Parathyroid adenoma (tissue), 2 donors: ENCODE data around the gene HOXA4.

Source experiments
- H2AFZ ChIP-seq: fragments of 300-600 bp; sonication (generic); one replicate; pipeline ENCODE4 v1.7.0; 2017; ENCODE audit warnings: antibody characterized with exemption, mild to moderate bottlenecking
- H3K27ac ChIP-seq: fragments of 300-600 bp; sonication (generic); one replicate; pipeline ENCODE4 v1.7.0; 2017
- H3K27me3 ChIP-seq: fragments of 300-600 bp; sonication (generic); one replicate; pipeline ENCODE4 v1.7.0; 2017; ENCODE audit warnings: low read length; ENCODE audit not compliant: control insufficient read depth, insufficient read depth
- H3K36me3 ChIP-seq: fragments of 300-600 bp; sonication (generic); one replicate; pipeline ENCODE4 v1.7.0; 2017; ENCODE audit warnings: low read length; ENCODE audit not compliant: control insufficient read depth, insufficient read depth
- H3K4me1 ChIP-seq: fragments of 300-600 bp; sonication (generic); one replicate; pipeline ENCODE4 v1.7.0; 2017; ENCODE audit warnings: control low read depth
- H3K4me2 ChIP-seq: fragments of 300-600 bp; sonication (generic); one replicate; pipeline ENCODE4 v1.7.0; 2017; ENCODE audit warnings: low read length
- H3K4me3 ChIP-seq: fragments of 300-600 bp; sonication (generic); one replicate; pipeline ENCODE4 v1.7.0; 2017; ENCODE audit warnings: low read depth, low read length
- H3K79me2 ChIP-seq: fragments of 300-600 bp; sonication (generic); one replicate; pipeline ENCODE4 v1.7.0; 2017; ENCODE audit warnings: control low read depth
- H3K9ac ChIP-seq: fragments of 300-600 bp; sonication (generic); one replicate; pipeline ENCODE4 v1.7.0; 2017; ENCODE audit warnings: mild to moderate bottlenecking
- H3K9me3 ChIP-seq: fragments of 300-600 bp; sonication (generic); one replicate; pipeline ENCODE4 v1.7.0; 2017; ENCODE audit warnings: low read length; ENCODE audit not compliant: control insufficient read depth
- TF ChIP-seq, protein P1 (sequence below): fragments of 300-600 bp; sonication (generic); IDR thresholded peaks from one replicate; pipeline ENCODE4 v1.7.0; 2017; ENCODE audit warnings: antibody characterized with exemption, mild to moderate bottlenecking
- donor health status: primary hyperparathyroidism.

Gene HOXA4

DNA sequence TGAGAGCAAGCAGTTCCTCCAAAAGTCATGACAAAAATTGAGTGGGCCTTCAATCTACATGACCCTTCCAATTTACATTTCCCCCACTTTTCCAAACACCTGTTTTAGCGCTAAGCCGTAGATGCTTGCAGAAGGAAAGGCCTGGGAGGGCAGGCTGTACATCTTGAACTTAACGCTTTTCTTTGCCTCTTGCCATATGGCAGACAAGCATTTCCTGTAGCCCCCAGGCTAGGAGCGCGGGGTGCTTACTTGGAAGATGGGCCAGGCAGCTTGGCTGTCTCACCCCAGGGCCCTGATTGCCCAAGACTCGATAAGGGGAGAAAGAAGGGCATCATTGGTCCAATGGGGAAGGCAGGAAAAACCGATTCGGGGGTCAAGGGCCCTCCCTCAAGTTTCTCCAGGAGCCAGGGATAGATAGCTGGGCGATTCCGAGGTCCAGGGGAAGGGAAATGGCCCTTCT is 41.8 kb upstream of the HOXA4 start:
- no peaks in the 10 kb centered on the region for H3K9me3 ChIP-seq
- no peak overlapping the region for H2AFZ ChIP-seq
- H3K27me3 ChIP-seq, result peaks cover 47% of the 10 kb centered on the region
- no peaks in the 10 kb centered on the region for H3K4me1 ChIP-seq
- TF ChIP-seq, protein P1, sequence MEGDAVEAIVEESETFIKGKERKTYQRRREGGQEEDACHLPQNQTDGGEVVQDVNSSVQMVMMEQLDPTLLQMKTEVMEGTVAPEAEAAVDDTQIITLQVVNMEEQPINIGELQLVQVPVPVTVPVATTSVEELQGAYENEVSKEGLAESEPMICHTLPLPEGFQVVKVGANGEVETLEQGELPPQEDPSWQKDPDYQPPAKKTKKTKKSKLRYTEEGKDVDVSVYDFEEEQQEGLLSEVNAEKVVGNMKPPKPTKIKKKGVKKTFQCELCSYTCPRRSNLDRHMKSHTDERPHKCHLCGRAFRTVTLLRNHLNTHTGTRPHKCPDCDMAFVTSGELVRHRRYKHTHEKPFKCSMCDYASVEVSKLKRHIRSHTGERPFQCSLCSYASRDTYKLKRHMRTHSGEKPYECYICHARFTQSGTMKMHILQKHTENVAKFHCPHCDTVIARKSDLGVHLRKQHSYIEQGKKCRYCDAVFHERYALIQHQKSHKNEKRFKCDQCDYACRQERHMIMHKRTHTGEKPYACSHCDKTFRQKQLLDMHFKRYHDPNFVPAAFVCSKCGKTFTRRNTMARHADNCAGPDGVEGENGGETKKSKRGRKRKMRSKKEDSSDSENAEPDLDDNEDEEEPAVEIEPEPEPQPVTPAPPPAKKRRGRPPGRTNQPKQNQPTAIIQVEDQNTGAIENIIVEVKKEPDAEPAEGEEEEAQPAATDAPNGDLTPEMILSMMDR, result no peak
- no peak overlapping the region for H3K4me2 ChIP-seq
- H3K4me3 ChIP-seq, result no peak overlapping the region
- no peaks in the 10 kb centered on the region for H3K36me3 ChIP-seq
- H3K27ac ChIP-seq, result no peak overlapping the region
- no peaks in the 10 kb centered on the region for H3K79me2 ChIP-seq
- no peak overlapping the region for H3K9ac ChIP-seq

DNA sequence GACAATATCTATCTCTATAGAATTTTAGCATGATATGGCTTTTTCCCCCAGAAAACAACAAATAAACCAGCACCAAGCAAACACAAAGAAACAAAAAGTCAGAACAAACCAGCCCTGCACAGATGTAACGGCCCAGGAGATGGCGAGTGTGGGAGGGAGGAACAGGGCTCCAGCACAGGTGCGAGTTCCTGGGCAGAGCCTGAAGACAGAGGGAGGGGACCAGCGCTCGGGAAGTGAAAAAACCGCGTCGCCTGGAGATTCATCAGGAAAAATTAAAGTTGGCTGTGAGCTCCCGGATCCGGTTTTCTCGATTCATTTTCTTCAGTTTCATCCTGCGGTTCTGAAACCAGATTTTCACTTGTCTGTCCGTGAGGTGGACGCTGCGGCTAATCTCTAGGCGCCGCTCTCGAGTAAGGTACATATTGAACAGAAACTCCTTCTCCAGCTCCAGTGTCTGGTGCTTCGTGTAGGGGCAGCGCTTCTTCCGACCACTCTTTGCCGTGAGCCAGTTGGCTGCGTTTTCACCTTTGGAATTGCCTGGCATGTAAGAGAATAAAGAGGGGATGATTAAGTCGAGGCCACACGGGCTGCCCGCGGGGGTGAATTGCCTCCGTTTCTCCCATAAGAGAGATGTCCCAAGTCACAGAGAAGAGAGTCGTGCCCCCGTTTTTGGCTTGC is 41.2 kb upstream of the HOXA4 start:
- no peak overlapping the region for H3K4me2 ChIP-seq
- H3K9ac ChIP-seq, result no peak overlapping the region
- no peak overlapping the region for H3K4me3 ChIP-seq
- no peaks in the 10 kb centered on the region for H3K4me1 ChIP-seq
- no peak overlapping the region for H3K27ac ChIP-seq
- H3K36me3 ChIP-seq, result no peaks in the 10 kb centered on the region
- H3K9me3 ChIP-seq, result no peaks in the 10 kb centered on the region
- no peak overlapping the region for H2AFZ ChIP-seq
- peaks cover 45% of the 10 kb centered on the region for H3K27me3 ChIP-seq
- no peaks in the 10 kb centered on the region for H3K79me2 ChIP-seq
- TF ChIP-seq, protein P1, result no peak

DNA sequence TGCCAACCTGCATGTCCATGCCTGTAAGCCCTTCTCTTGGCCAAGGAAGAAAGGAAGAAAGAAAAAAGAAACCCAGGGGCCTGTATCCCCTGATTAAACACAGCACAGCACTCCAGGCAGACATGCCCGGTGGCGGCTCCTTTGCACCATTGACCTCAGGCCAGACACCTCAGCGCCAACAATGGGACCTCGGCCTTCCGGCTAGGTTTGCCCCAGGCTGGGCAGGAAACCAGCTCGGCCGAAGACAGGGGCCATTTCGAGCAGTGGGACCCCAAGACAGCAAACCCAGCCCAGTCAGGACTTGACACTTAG is 40.7 kb upstream of the HOXA4 start:
- Histone ChIP-seq H3K4me3 (no peak overlapping the region), H2AFZ (no peak overlapping the region)

DNA sequence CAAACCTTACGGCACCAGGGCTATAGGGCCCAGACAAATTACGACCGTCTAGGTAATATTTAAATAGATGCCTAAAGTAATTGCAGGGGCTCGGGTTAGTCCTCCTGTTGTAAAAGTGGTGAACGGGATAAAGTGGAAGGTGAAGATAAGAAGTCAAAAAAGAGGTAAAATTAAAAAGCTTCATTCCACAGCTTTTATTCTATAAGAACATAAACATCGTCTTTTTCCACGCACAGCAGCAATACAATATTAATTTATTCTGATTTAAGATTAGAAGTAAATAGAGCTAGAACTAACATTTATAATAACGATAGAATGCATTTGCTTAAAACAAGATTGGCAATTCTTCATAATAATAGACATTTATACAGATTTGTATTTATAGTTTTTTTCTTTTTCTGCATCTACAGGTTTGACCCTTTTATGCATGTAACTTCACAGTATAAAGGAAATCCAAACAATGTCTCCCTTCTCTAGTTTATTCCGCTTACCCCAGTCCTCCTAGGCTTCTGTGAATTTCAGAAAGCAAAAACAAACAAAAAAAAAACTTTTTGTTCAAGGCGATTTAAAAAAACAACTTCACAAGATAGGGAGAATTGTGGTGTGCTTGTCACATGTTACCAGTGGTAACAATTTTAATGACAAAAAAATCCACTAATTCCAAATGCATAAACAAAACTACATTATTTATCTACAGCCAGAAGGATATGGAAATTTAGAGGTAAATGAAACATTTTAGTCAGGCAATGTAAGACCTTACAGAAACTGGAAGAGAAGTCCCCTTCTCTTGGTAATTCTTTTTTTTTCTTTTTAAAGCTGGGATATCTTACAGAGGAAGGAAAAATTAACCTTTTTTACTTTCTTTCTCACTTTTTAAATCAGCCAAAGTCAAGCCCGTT is 40.1 kb upstream of the HOXA4 start:
- Histone ChIP-seq H3K9me3 (no peaks in the 10 kb centered on the region), H3K4me3 (no peak overlapping the region), H3K27me3 (peaks cover 55% of the 10 kb centered on the region), H3K27ac (no peak overlapping the region), H3K4me2 (no peak overlapping the region), H2AFZ (no peak overlapping the region), H3K4me1 (no peaks in the 10 kb centered on the region), H3K36me3 (no peaks in the 10 kb centered on the region), H3K9ac (no peak overlapping the region), H3K79me2 (no peaks in the 10 kb centered on the region)
- TF ChIP-seq, protein P1, result no peak

More for the DNA sequence above, 40.7 kb upstream of the HOXA4 start:
- H3K79me2 ChIP-seq, result no peaks in the 10 kb centered on the region
- no peaks in the 10 kb centered on the region for H3K36me3 ChIP-seq
- no peak overlapping the region for H3K4me2 ChIP-seq
- peaks cover 49% of the 10 kb centered on the region for H3K27me3 ChIP-seq
- H3K4me1 ChIP-seq, result no peaks in the 10 kb centered on the region
- no peak overlapping the region for H3K9ac ChIP-seq
- H3K27ac ChIP-seq, result no peak overlapping the region
- TF ChIP-seq, protein P1, result no peak
- no peaks in the 10 kb centered on the region for H3K9me3 ChIP-seq
